CD1c-positive myeloid dendritic cell (primary cell): ENCODE data around the gene FRMD5.

Experiments used
- DNase-seq: peaks from one replicate; pipeline ENCODE4 v3.0.0-alpha.2; 2016; ENCODE audit errors: extremely low spot score

Gene FRMD5

GRCh38 chr15:43975326-43975725 lies 219.7 kb downstream of the FRMD5 start:
- DNase-seq: no peak

- no peak for DNase-seq
Measured at GRCh38 chr15:43974852-43975251, 220.2 kb downstream of the FRMD5 start.

- DNase-seq: no peak
Measured at GRCh38 chr15:43969802-43970375, 225.2 kb downstream of the FRMD5 start.

GRCh38 chr15:43968551-43968950 lies 226.5 kb downstream of the FRMD5 start:
- no peak for DNase-seq

- DNase-seq: no peak
Measured at GRCh38 chr15:43966646-43967045, 228.4 kb downstream of the FRMD5 start.

- DNase-seq: no peak
Measured at GRCh38 chr15:43958861-43959330, 236.2 kb downstream of the FRMD5 start.

- DNase-seq: no peak
Measured at GRCh38 chr15:43957724-43958123, 237.3 kb downstream of the FRMD5 start.

- DNase-seq: no peak
Measured at GRCh38 chr15:43955140-43955539, 239.9 kb downstream of the FRMD5 start.

- DNase-seq: no peak
Measured at GRCh38 chr15:43954181-43954621, 240.9 kb downstream of the FRMD5 start.

- no peak for DNase-seq
Measured at GRCh38 chr15:43953402-43953801, 241.7 kb downstream of the FRMD5 start.

- DNase-seq: no peak
Measured at GRCh38 chr15:43950531-43950930, 244.5 kb downstream of the FRMD5 start.

GRCh38 chr15:43948691-43949325 lies 246.3 kb downstream of the FRMD5 start:
- DNase-seq: no peak

GRCh38 chr15:43943511-43943910 lies 251.6 kb downstream of the FRMD5 start:
- DNase-seq: no peak

- DNase-seq: no peak
Measured at GRCh38 chr15:43942194-43942593, 252.9 kb downstream of the FRMD5 start.

GRCh38 chr15:43941555-43941954 lies 253.5 kb downstream of the FRMD5 start:
- no peak for DNase-seq

GRCh38 chr15:43941071-43941470 lies 254.0 kb downstream of the FRMD5 start:
- no peak for DNase-seq

GRCh38 chr15:43939070-43939469 lies 256.0 kb downstream of the FRMD5 start:
- no peak for DNase-seq

GRCh38 chr15:43934480-43934879 lies 260.6 kb downstream of the FRMD5 start:
- DNase-seq: no peak

GRCh38 chr15:43932907-43933306 lies 262.2 kb downstream of the FRMD5 start:
- no peak for DNase-seq

- no peak for DNase-seq
Measured at GRCh38 chr15:43931790-43932435, 263.2 kb downstream of the FRMD5 start.

- no peak for DNase-seq
Measured at GRCh38 chr15:43931119-43931518, 264.0 kb downstream of the FRMD5 start.

GRCh38 chr15:43930556-43930955 lies 264.5 kb downstream of the FRMD5 start:
- no peak for DNase-seq

- DNase-seq: no peak
Measured at GRCh38 chr15:43930079-43930478, 265.0 kb downstream of the FRMD5 start.
